Measurements from ENCODE around the gene PHF12. TPM values are rescaled to one million over a fixed set of nuclear protein-coding genes. Genes with fewer than 3 reads are reported as not detected.

Gene PHF12
- total RNA-seq, 1 experiment from 2014 or later = 79.1 TPM

GRCh38 chr17:28920201-28920600, 31.1 kb downstream of the PHF12 start:
- in situ Hi-C loops (cut with HindIII; ENCODE audit: low pct_unique_long_range_greater_than_20kb, low sequenced_read_pairs) = no loop called here
- CTCF ChIA-PET = no interaction called here
- no peak for DNase-seq (ENCODE audit: low read depth, low spot score)
- Histone ChIP-seq H3K36me3 (ENCODE audit: control insufficient read depth, insufficient read depth, low read length) (peaks cover 42% of the 10 kb centered on the region), H3K27ac (ENCODE audit: low read length) (no peak overlapping the region), H3K9me3 (ENCODE audit: control insufficient read depth, insufficient read depth, low read depth, low read length) (no peaks in the 10 kb centered on the region), H3K4me1 (ENCODE audit: control insufficient read depth, insufficient read depth, low read length) (no peaks in the 10 kb centered on the region), H3K4me3 (ENCODE audit: low read depth in 2 of 2, low read length in 2 of 2) (no peak overlapping the region), H3K27me3 (ENCODE audit: control insufficient read depth, insufficient read depth, low read length) (no peaks in the 10 kb centered on the region)
- TF ChIP-seq TCF7L2 (IDR thresholded peaks at IDR 0.05; ENCODE audit: low read depth, low read length) (no peak), SIN3A (IDR thresholded peaks at IDR 0.05; ENCODE audit: borderline replicate concordance, insufficient read depth, low read depth, low read length) (no peak), CTCF (IDR thresholded peaks at IDR 0.05) (no peak), REST (IDR thresholded peaks at IDR 0.05; ENCODE audit: insufficient read depth in 1 of 2, low read depth in 2 of 2, low read length in 1 of 2) (no peak), POLR2AphosphoS5 (IDR thresholded peaks at IDR 0.05; ENCODE audit: low read depth, low read length) (no peak)
- no TSS peak for BruUV-seq (replicated peaks)
- intact Hi-C loops (cut with micrococcal nuclease; ENCODE audit: unreplicated experiment) = no loop called here
- no peak for ATAC-seq
- POLR2A ChIA-PET = no interaction called here

- in situ Hi-C loops (cut with HindIII; ENCODE audit: low pct_unique_long_range_greater_than_20kb, low sequenced_read_pairs) (no loop called here), intact Hi-C loops (cut with micrococcal nuclease; ENCODE audit: unreplicated experiment) (no loop called here)
- POLR2A ChIA-PET = no interaction called here
- DNase-seq (ENCODE audit: low read depth, low spot score) (no peak), ATAC-seq (no peak)
- Histone ChIP-seq H3K27me3 (ENCODE audit: control insufficient read depth, insufficient read depth, low read length) (no peaks in the 10 kb centered on the region), H3K4me1 (ENCODE audit: control insufficient read depth, insufficient read depth, low read length) (no peaks in the 10 kb centered on the region), H3K27ac (ENCODE audit: low read length) (no peak overlapping the region), H3K9me3 (ENCODE audit: control insufficient read depth, insufficient read depth, low read depth, low read length) (no peaks in the 10 kb centered on the region), H3K36me3 (ENCODE audit: control insufficient read depth, insufficient read depth, low read length) (peaks cover 46% of the 10 kb centered on the region), H3K4me3 (ENCODE audit: low read depth in 2 of 2, low read length in 2 of 2) (no peak overlapping the region)
- CTCF ChIA-PET = no interaction called here
- BruUV-seq (replicated peaks) = no TSS peak
- TF ChIP-seq TCF7L2 (IDR thresholded peaks at IDR 0.05; ENCODE audit: low read depth, low read length) = no peak
- no peak for TF ChIP-seq REST (IDR thresholded peaks at IDR 0.05; ENCODE audit: insufficient read depth in 1 of 2, low read depth in 2 of 2, low read length in 1 of 2)
- no peak for TF ChIP-seq CTCF (IDR thresholded peaks at IDR 0.05)
- no peak for TF ChIP-seq POLR2AphosphoS5 (IDR thresholded peaks at IDR 0.05; ENCODE audit: low read depth, low read length)
- TF ChIP-seq SIN3A (IDR thresholded peaks at IDR 0.05; ENCODE audit: borderline replicate concordance, insufficient read depth, low read depth, low read length) = no peak
Measured at GRCh38 chr17:28918295-28918694, 33.0 kb downstream of the PHF12 start.
